DOHH2 (cell line): ENCODE measurements around the gene CNGB1.

Experiments
- H3F3A ChIP-seq: fragments of 200-600 bp; sonication (generic), shearing (Covaris generic); 2 replicates; pipeline ENCODE4 v1.6.0; 2016; ENCODE audit warnings: antibody characterized with exemption, mild to moderate bottlenecking; ENCODE audit not compliant: control insufficient read depth, insufficient read depth
- H3K27ac ChIP-seq: fragments of 200-600 bp; sonication (generic); 2 replicates; pipeline ENCODE4 v1.5.1; 2014; ENCODE audit warnings: low read depth, mild to moderate bottlenecking, low read length, moderate library complexity
- H3K27me3 ChIP-seq: fragments of 200-600 bp; sonication (generic); 2 replicates; pipeline ENCODE4 v1.6.1; 2014; ENCODE audit warnings: mild to moderate bottlenecking, low read length, mixed read lengths; ENCODE audit not compliant: control insufficient read depth
- H3K36me3 ChIP-seq: fragments of 200-600 bp; sonication (generic); 2 replicates; pipeline ENCODE4 v1.6.1; 2014; ENCODE audit warnings: mild to moderate bottlenecking, low read length, moderate library complexity, mixed read lengths; ENCODE audit not compliant: control insufficient read depth
- H3K4me1 ChIP-seq: fragments of 200-600 bp; sonication (generic); 2 replicates; pipeline ENCODE4 v1.6.1; 2014; ENCODE audit warnings: mild to moderate bottlenecking, low read length, mixed read lengths; ENCODE audit not compliant: control insufficient read depth
- H3K4me2 ChIP-seq: fragments of 200-600 bp; sonication (generic); 2 replicates; pipeline ENCODE4 v1.6.0; 2014; ENCODE audit warnings: mild to moderate bottlenecking, low read length, moderate library complexity
- H3K4me3 ChIP-seq: fragments of 200-600 bp; sonication (generic); 2 replicates; pipeline ENCODE4 v1.5.1; 2014; ENCODE audit warnings: mild to moderate bottlenecking, low read length, mixed read lengths
- H3K79me2 ChIP-seq: fragments of 200-600 bp; sonication (generic); 2 replicates; pipeline ENCODE4 v1.6.1; 2014; ENCODE audit warnings: mild to moderate bottlenecking, low read length, mixed read lengths; ENCODE audit not compliant: control insufficient read depth
- H3K9me2 ChIP-seq: fragments of 200-600 bp; sonication (generic); replicated peaks from 2 replicates; pipeline ENCODE4 v1.6.1; 2014; ENCODE audit warnings: mild to moderate bottlenecking, low read length, mixed read lengths; ENCODE audit not compliant: control insufficient read depth
- H3K9me3 ChIP-seq: fragments of 200-600 bp; sonication (generic); 2 replicates; pipeline ENCODE4 v1.6.1; 2014; ENCODE audit warnings: antibody characterized with exemption, low read length, mixed read lengths; ENCODE audit not compliant: control insufficient read depth, insufficient read depth
- H4K20me1 ChIP-seq: fragments of 200-600 bp; sonication (generic); 2 replicates; pipeline ENCODE4 v1.6.0; 2014; ENCODE audit warnings: low read depth, mild to moderate bottlenecking, antibody characterized with exemption, low read length, moderate library complexity; ENCODE audit not compliant: control insufficient read depth, insufficient read depth
- EZH2phosphoT487 ChIP-seq: fragments of 200-600 bp; sonication (generic); IDR thresholded peaks from 2 replicates; pipeline ENCODE4 v1.6.1; 2017; ENCODE audit warnings: borderline replicate concordance, mild to moderate bottlenecking, antibody characterized with exemption, low read length, moderate library complexity, mixed read lengths
- TF ChIP-seq, protein P1 (sequence below): fragments of 200-600 bp; sonication (generic); IDR thresholded peaks from one replicate; pipeline ENCODE4 v1.5.1; 2014; ENCODE audit warnings: antibody characterized with exemption, mild to moderate bottlenecking, low read depth, low read length; ENCODE audit not compliant: poor library complexity, severe bottlenecking

The CNGB1 gene

DNA sequence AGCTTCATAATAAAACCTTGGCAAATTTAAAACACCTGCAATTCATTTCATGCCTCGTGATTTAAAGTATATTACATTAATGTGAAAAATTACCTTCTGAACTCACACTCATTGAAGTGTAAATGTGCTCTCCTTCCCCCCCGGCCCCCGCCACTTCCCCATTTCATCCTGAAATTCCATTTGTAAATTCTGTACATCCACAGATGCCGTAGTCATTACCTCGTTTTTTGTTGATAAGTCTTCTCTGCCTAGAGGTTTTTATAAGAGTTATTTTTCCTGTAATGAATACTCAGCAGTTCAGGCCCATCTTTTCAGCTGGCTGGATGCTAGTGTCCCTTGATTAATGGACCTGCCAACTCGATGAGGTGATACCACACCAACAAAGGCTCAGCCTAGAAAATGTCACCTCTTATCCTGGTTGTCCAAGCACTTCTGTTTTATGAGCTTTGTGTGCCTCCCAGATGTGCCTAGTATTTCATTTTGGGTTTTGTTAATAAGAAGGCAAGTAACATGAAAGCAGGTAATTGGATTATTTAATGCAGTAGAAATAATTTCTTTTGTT lies 103.8 kb downstream of the CNGB1 start:
- H3K4me1 ChIP-seq, result no peaks in the 10 kb centered on the region; the same call in 1 of the 2 replicates
- no peaks in the 10 kb centered on the region for H3K9me2 ChIP-seq
- H3K27me3 ChIP-seq, result 0 out of 2 replicates have a peak, but pooled peaks cover 3% of the 10 kb centered on the region
- H3K36me3 ChIP-seq, result no peaks in the 10 kb centered on the region
- no peaks in the 10 kb centered on the region for H3F3A ChIP-seq
- H3K79me2 ChIP-seq, result no peaks in the 10 kb centered on the region
- no peak overlapping the region for H3K4me2 ChIP-seq
- H3K27ac ChIP-seq, result no peak overlapping the region
- H4K20me1 ChIP-seq, result no peaks in the 10 kb centered on the region
- TF ChIP-seq, protein P1, sequence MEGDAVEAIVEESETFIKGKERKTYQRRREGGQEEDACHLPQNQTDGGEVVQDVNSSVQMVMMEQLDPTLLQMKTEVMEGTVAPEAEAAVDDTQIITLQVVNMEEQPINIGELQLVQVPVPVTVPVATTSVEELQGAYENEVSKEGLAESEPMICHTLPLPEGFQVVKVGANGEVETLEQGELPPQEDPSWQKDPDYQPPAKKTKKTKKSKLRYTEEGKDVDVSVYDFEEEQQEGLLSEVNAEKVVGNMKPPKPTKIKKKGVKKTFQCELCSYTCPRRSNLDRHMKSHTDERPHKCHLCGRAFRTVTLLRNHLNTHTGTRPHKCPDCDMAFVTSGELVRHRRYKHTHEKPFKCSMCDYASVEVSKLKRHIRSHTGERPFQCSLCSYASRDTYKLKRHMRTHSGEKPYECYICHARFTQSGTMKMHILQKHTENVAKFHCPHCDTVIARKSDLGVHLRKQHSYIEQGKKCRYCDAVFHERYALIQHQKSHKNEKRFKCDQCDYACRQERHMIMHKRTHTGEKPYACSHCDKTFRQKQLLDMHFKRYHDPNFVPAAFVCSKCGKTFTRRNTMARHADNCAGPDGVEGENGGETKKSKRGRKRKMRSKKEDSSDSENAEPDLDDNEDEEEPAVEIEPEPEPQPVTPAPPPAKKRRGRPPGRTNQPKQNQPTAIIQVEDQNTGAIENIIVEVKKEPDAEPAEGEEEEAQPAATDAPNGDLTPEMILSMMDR, result no peak
- TF ChIP-seq EZH2phosphoT487, result no peak
- no peak overlapping the region for H3K4me3 ChIP-seq
- H3K9me3 ChIP-seq, result no peaks in the 10 kb centered on the region

- no peak overlapping the region for H3K4me3 ChIP-seq
These were observed 104.4 kb downstream of the CNGB1 start for GRCh38 chr16:57866529-57866918.

GRCh38 chr16:57865746-57866528 lies 105.0 kb downstream of the CNGB1 start:
- H3K27me3 ChIP-seq, result 0 out of 2 replicates have a peak, but pooled peaks cover 3% of the 10 kb centered on the region
- no peaks in the 10 kb centered on the region for H3K36me3 ChIP-seq
- H3K4me1 ChIP-seq, result no peaks in the 10 kb centered on the region; the same call in 1 of the 2 replicates
- H3K79me2 ChIP-seq, result no peaks in the 10 kb centered on the region
- H3K9me3 ChIP-seq, result no peaks in the 10 kb centered on the region
- no peak overlapping the region for H3K27ac ChIP-seq
- no peaks in the 10 kb centered on the region for H3F3A ChIP-seq
- H4K20me1 ChIP-seq, result no peaks in the 10 kb centered on the region
- no peak for TF ChIP-seq EZH2phosphoT487
- TF ChIP-seq, protein P1, result no peak
- no peaks in the 10 kb centered on the region for H3K9me2 ChIP-seq
- H3K4me3 ChIP-seq, result no peak overlapping the region
- no peak overlapping the region for H3K4me2 ChIP-seq

More at GRCh38 chr16:57866529-57866918, 104.4 kb downstream of the CNGB1 start:
- 0 out of 2 replicates have a peak, but pooled peaks cover 3% of the 10 kb centered on the region for H3K27me3 ChIP-seq
- no peak overlapping the region for H3K4me2 ChIP-seq
- no peaks in the 10 kb centered on the region for H3K9me3 ChIP-seq
- no peak overlapping the region for H3K27ac ChIP-seq
- H4K20me1 ChIP-seq, result no peaks in the 10 kb centered on the region
- H3K9me2 ChIP-seq, result no peaks in the 10 kb centered on the region
- no peaks in the 10 kb centered on the region for H3K79me2 ChIP-seq
- no peaks in the 10 kb centered on the region for H3F3A ChIP-seq
- no peaks in the 10 kb centered on the region; the same call in 1 of the 2 replicates for H3K4me1 ChIP-seq
- H3K36me3 ChIP-seq, result no peaks in the 10 kb centered on the region
- TF ChIP-seq, protein P1, result no peak
